Epithelial cell of proximal tubule (primary cell): ENCODE data around the gene SPTBN5. TPM values are rescaled to one million over a fixed set of nuclear protein-coding genes. Genes with fewer than 3 reads are reported as not detected.
A peak's percentile ranks its signal among the peaks of the same experiment; 100 is the strongest.

Experiments used
- DNase-seq: peaks from one replicate; pipeline ENCODE4 v3.0.0-alpha.2; 2011; ENCODE audit warnings: low read depth
- H3K4me3 ChIP-seq: 2 replicates; pipeline ENCODE4 v1.5.1; 2011; ENCODE audit warnings: low read depth, mild to moderate bottlenecking, low read length
- CTCF ChIP-seq: conservative IDR thresholded peaks from 2 replicates; pipeline ENCODE4 v1.5.1; 2012; ENCODE audit warnings: low read depth, mild to moderate bottlenecking, low read length
- total RNA-seq: library from RNA; depleted of rRNA; stranded (reverse); fragments of >200 nt; gene quantifications from 2 replicates; pipeline ENCODE4 v1.2.3, GENCODE V29; 2015

Gene SPTBN5
- total RNA-seq, 1 donor from 2014 or later = 0.63 TPM

GRCh38 chr15:41817327-41817726 lies 76.5 kb downstream of the SPTBN5 start:
- no peak overlapping the region for H3K4me3 ChIP-seq
- no peak for DNase-seq
- no peak for TF ChIP-seq CTCF

- no peak for TF ChIP-seq CTCF
- no peak for DNase-seq
- no peak overlapping the region for H3K4me3 ChIP-seq
Measured at GRCh38 chr15:41816788-41817187, 77.1 kb downstream of the SPTBN5 start.

GRCh38 chr15:41814534-41814933 lies 79.3 kb downstream of the SPTBN5 start:
- no peak for DNase-seq

GRCh38 chr15:41813426-41813825 lies 80.4 kb downstream of the SPTBN5 start:
- no peak for TF ChIP-seq CTCF
- no peak for DNase-seq
- no peak overlapping the region for H3K4me3 ChIP-seq

More at GRCh38 chr15:41814534-41814933, 79.3 kb downstream of the SPTBN5 start:
- TF ChIP-seq CTCF = no peak
- no peak overlapping the region for H3K4me3 ChIP-seq

GRCh38 chr15:41812820-41813375 lies 81.0 kb downstream of the SPTBN5 start:
- no peak for TF ChIP-seq CTCF
- no peak for DNase-seq

GRCh38 chr15:41811432-41812195 lies 82.2 kb downstream of the SPTBN5 start:
- peak; percentile 98 for TF ChIP-seq CTCF
- no peak for DNase-seq

More at GRCh38 chr15:41812820-41813375, 81.0 kb downstream of the SPTBN5 start:
- no peak overlapping the region for H3K4me3 ChIP-seq

More at GRCh38 chr15:41811432-41812195, 82.2 kb downstream of the SPTBN5 start:
- no peak overlapping the region for H3K4me3 ChIP-seq
